H4 (cell line): Measurements from ENCODE around the gene GIMAP4. TPM values are rescaled to one million over a fixed set of nuclear protein-coding genes. Genes with fewer than 3 reads are reported as not detected.
"Not testable (repeated sequence)": the region's sequence is repeated elsewhere in the genome, so short reads cannot be mapped to it uniquely, and the experiment has no call there.

Experiments used
- DNase-seq: peaks from one replicate; pipeline ENCODE4 v3.0.0-alpha.2; 2015; ENCODE audit warnings: low spot score
- total RNA-seq: library from RNA; depleted of rRNA; stranded (reverse); fragments of >200 nt; shearing (Covaris generic); gene quantifications from 2 replicates; pipeline ENCODE4 v1.2.3, GENCODE V29; 2014; rRNA removed

GIMAP4 gene
- total RNA-seq, 1 experiment from 2014 or later = 0.12 TPM

DNA sequence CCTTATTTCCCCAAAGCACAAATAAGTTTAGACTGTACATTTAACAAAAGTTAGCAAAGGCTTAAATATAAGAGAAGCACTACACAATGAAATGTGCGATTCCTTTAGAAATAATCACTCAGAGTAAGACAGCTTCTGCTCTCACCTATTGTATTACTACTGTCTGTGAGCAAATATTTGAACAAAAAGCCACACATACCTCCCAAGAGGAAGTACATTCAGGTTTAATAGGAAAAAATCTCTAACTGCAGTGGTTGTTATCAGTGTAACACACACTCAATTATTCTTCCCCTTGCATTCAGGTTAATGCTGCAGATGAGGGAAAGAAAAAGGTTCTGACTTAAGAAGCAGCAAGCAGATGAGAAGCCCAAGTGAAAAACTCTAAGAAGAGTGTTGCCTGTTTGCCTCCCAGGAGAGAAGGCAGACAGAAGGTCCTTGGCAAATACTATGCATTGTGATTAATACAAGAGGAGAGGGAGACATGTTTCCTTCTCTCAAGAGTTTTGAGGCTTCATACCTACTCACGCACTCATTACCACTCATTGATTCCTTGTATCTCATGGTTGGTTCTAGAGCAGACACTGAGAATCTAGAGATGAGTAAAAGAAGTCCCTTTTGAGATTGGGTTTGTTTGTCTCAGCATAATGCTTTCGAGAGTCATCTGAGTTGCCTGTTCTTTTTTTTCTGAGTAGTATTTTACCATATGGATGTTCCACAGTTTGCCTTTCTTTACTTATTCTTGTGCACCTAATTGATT lies 13.6 kb downstream of the GIMAP4 start:
- no peak for DNase-seq

DNA sequence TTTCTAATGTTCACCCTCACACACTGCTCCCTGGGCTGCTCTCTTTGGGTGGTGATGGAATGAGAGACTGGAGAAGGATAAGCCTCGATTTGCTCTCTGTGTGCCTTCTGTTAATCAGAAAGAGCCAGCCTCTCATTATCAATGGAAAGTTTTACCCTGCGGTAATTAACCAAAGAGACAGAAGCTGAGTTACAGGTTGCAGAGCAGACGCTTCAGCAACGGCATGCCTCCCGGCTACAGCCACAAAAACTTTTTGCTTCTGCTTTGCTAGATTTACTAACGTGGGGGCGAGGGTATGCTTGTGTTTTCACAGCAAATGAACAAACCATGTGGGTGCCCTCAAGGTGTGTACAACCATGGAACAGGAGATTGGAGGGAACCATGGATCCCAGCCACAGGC lies 18.0 kb downstream of the GIMAP4 start:
- DNase-seq = no peak

DNA sequence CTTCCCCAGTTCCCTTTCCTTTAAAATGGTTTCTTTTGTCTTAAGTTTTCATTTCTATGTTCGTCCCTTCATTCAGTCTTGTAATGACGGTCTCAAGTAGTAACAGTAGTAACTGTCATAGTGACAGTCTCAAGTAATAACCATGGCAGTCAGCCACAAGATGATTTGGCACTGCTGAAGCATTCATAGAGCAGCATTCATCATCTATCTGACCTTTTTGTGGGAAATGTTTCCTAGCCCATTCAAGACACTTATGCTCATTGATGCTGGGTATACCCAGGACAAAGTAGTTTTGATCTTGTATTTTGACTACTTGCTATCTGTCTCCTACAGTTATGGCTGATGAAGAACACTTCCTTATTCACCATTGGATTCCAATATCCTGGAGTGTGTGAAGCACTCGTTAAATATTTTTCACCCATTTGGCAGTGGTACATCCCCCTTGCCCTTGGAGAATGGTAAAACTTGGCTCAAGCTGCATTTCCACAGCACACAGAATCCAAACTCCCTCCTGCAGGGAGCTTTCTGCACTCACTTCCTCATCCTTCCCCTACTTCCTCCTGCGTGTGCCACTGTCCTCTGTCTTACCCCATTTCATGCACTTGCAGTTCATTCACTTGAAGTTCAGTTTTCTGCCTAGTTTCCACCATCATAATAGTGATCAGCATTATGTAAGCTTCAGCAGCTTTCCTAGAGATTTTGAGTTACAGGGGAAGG lies 19.0 kb downstream of the GIMAP4 start:
- no peak for DNase-seq

- no peak for DNase-seq
Observed at GRCh38 chr7:150586785-150587152, 19.6 kb downstream of the GIMAP4 start.

- DNase-seq = no peak
Observed at GRCh38 chr7:150587551-150587950, 20.4 kb downstream of the GIMAP4 start.

DNA sequence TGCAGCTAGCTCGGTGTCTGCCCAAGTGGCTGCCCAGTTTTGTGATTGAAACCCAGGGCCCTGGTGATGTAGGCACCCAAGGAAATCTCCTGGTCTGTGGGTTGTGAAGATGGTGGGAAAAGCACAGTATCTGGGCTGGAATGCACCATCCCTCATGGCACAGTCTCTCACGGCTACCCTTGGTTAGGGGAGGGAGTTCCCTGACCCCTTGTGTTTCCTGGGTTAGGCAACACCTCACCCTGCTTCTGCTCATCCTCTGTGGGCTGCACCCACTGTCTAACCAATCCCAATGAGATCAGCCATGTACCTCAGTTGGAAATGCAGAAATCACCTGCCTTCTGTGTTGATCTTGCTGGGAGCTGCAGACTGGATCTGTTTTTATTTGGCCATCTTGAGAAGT lies 27.6 kb downstream of the GIMAP4 start:
- DNase-seq = no peak

- no peak for DNase-seq
Observed at GRCh38 chr7:150595361-150595760, 28.2 kb downstream of the GIMAP4 start.

DNA sequence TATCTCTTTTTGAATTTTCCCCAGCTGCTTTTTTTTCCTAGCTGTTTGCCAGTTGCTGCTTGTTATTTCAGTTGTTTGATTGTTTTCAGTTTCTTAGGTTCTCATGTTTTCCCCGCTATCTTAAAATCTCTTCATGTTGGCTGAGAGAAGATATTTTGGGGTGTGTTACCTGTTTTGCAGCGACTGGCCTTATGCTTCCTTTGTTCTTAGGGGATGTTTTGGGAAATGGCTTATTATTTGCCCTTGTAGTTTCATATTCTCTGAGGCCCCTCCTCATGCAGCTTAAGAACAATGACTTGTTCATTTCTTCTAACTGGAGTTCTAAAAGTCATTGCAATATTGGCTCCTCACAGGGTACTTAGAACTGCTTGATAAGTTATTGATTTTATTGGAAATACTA lies 36.4 kb downstream of the GIMAP4 start:
- DNase-seq = not testable (repeated sequence)

DNA sequence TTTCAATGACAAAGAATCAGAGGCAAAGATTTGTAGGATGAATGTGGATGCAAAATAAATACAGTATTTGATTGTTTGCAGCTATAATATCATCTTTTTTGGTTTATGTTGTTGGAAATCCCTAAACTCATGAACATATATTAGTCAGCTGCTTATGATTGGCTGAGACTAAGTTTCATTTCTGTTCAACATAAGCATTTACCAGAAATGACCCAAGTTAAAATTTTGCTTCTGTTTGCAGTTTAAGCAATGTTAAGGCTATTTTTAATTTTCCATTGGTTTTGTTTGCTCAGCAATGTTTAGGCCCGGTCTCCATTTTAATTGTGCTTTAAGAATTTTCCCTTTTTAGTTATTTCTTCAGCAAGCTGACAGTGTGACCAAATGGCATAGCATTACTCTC lies 43.0 kb downstream of the GIMAP4 start:
- DNase-seq = no peak

DNA sequence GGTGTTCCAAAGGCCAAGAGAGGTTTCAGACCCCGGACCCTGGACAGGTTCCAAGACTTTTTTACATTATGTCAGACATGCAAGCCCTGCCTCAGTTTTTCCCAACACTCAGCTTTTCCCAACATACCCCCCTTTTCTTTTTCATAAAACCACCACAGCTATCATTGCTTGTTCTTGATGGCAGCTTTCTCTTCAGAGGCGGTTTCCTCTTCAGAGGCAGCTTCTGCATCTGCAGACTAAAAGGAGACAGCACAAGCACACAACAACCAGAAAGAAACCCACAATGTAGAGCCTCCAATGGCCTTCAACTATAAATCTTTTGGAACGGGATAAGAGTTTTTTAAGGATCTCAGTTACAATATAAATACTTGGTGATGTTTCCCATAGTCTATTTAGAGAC lies 45.7 kb downstream of the GIMAP4 start:
- DNase-seq = no peak

DNA sequence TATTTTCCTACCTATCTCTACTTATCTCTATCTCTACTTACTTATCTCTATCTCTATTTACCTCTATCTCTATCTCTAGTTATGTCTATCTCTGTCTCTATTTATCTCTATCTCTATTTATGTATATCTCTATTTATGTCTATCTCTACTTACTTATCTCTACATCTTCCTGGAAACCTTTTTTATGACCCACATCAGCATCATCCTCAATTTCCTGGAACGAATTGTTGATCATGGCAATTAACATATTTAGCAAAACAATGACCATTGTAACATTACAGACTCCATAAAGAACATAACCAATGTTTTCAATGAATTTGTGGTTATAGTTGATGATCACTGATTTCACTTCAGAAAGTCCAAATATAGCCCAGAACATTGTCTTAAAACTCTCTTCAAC lies 46.7 kb downstream of the GIMAP4 start:
- no peak for DNase-seq

DNA sequence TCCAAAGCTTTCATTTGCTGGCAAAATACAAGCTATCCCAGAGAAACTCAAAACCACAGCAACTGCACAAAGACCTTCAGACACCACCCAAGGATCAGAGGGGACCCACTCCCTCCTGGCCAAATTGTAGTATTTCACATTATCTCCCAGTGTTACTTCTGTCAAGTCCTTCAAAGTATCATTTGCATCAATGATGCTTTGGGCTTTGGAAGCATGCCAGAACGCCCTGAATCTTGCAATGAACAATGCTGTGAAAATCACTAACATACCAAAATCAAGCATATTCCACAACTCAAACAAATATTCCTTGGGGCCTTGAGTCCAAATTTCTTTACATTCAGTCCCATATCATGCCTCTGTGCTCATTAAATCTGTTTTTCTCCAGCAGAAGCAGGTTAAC lies 47.2 kb downstream of the GIMAP4 start:
- not testable (repeated sequence) for DNase-seq

DNA sequence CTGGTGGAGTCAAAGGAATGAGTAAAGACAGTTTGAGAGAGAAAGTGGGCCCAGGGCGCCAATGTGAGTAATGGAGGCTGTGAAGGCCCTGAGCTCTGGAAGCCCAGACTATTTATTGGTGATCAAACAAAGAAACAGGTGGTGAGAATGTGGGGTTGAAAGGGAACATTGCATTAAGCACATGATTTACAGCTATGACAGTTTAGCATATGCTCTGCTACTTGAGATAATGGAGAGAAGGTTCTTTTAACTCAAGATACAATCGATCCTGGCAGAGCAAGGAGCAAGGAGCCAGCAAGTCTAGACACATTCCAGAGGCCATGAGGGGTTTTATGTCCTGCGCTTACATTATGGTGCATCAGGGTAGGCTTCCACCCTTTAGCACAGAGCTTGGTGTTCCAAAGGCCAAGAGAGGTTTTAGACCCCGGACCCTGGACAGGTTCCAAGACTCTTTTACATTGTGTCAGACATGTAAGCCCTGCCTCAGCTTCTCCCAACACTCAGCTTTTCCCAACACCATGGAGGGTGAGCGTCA lies 48.1 kb downstream of the GIMAP4 start:
- DNase-seq = not testable (repeated sequence)

DNA sequence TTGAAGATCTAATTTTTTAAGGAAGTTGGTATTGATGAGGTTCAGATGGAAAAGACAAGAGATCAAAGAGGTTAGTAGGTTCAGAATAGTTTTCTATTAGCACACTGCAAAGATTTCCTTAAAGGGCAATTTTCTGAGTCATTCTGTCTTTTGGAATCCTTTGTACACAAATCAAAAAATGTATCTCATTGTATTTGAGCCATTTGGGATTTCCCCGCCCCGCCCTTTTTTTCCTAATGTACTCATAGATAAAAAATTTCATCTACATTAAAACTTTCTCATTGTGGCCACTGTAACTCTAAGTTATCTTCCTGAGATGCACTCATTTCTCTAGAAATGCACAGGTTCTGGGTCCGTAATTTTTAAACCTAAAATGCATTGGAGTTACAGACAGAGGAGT lies 52.9 kb downstream of the GIMAP4 start:
- DNase-seq = no peak

GRCh38 chr7:150620617-150621371 lies 53.6 kb downstream of the GIMAP4 start:
- DNase-seq = no peak

DNA sequence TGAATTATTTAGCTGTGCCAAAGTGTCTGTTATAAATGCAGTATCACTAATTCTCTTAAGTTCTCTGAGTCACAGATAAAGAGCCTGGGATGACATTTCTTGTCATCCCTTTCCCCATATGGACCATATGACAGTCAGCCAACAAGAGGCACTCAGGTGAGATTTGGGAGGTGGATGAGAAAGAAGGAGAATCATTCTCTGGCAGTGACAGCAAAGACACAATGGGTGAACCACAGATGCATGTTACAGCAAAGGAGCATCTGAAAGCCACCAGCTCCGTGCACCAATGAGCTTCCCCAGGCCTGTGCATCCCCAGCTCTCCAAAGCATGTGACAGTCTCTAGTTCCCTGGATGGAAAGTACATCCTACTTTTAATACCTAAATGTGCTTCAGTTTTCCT lies 54.2 kb downstream of the GIMAP4 start:
- no peak for DNase-seq

Other genes starting within 250 kb of the GIMAP4 start
- gene LRRC61, start 244.0 kb upstream of the GIMAP4 start, total RNA-seq = not detected in 2 replicates
- 0.23 TPM in 1 of 2 replicates, not detected in the other for gene ACTR3C, start 243.8 kb upstream of the GIMAP4 start, total RNA-seq
- not detected in 2 replicates for gene RARRES2, start 225.8 kb upstream of the GIMAP4 start, total RNA-seq
- 40.4 and 48.3 TPM in 2 replicates for gene REPIN1, start 198.6 kb upstream of the GIMAP4 start, total RNA-seq
- 0.56 and 0.90 TPM in 2 replicates for gene ZNF775, start 188.1 kb upstream of the GIMAP4 start, total RNA-seq
- gene GIMAP8, start 116.8 kb upstream of the GIMAP4 start, total RNA-seq = not detected in 2 replicates
- not detected in 2 replicates for gene GIMAP7, start 52.5 kb upstream of the GIMAP4 start, total RNA-seq
- 0.41 and 0.56 TPM in 2 replicates for gene GIMAP6, start 65.0 kb downstream of the GIMAP4 start, total RNA-seq
- 19.7 and 22.0 TPM in 2 replicates for gene GIMAP2, start 118.3 kb downstream of the GIMAP4 start, total RNA-seq
- not detected in 2 replicates for gene GIMAP1, start 149.2 kb downstream of the GIMAP4 start, total RNA-seq
- 0.12 and 1.2 TPM in 2 replicates for gene GIMAP5, start 170.0 kb downstream of the GIMAP4 start, total RNA-seq
- gene TMEM176B, start 233.0 kb downstream of the GIMAP4 start, total RNA-seq = 0.27 and 0.76 TPM in 2 replicates
- not detected in 2 replicates for gene TMEM176A, start 233.4 kb downstream of the GIMAP4 start, total RNA-seq